Vagina (tissue), 2 donors: ENCODE measurements around the gene HRH2. TPM values are rescaled to one million over a fixed set of nuclear protein-coding genes. Genes with fewer than 3 reads are reported as not detected.

Experiments used
- DNase-seq, 2 donors: peaks; one replicate each; pipeline ENCODE4 v3.0.0-alpha.2; 2017; ENCODE audit errors: extremely low spot score in 2 of 2
- H3K27ac ChIP-seq: fragments of 200-600 bp; sonication (generic); one replicate; pipeline ENCODE4 v1.5.1; 2019
- H3K27me3 ChIP-seq: fragments of 200-600 bp; sonication (generic); one replicate; pipeline ENCODE4 v1.5.1; 2019
- H3K36me3 ChIP-seq, 2 donors: fragments of 200-600 bp; sonication (generic); one replicate each; pipeline ENCODE4 v1.5.1; 2017 to 2019
- H3K4me1 ChIP-seq: fragments of 200-600 bp; sonication (generic); one replicate; pipeline ENCODE4 v1.5.1; 2019
- H3K4me3 ChIP-seq, 2 donors: fragments of 200-600 bp; sonication (generic); 1 replicate in 1 of 2; 2 replicates in 1 of 2; pipeline ENCODE4 v1.5.1; 2016 to 2019
- H3K9me3 ChIP-seq: fragments of 200-600 bp; sonication (generic); one replicate; pipeline ENCODE4 v1.5.1; 2019
- CTCF ChIP-seq, 3 experiments: fragments of 450-650 bp in 2 of 3; fragments of 200-600 bp in 1 of 3; sonication (generic) in 1 of 3; IDR thresholded peaks; one replicate each; pipeline ENCODE4 v1.5.1; 2017 to 2019; ENCODE audit warnings: antibody characterized with exemption in 3 of 3, mild to moderate bottlenecking in 2 of 3, moderate library complexity in 2 of 3
- POLR2A ChIP-seq, 2 donors: fragments of 450-650 bp; IDR thresholded peaks; one replicate each; pipeline ENCODE4 v1.6.1; 2017; ENCODE audit warnings: antibody characterized with exemption in 2 of 2, mild to moderate bottlenecking in 2 of 2, moderate library complexity in 2 of 2
- POLR2AphosphoS5 ChIP-seq, 2 donors: sonication (generic); formaldehyde crosslinking; IDR thresholded peaks; one replicate each; pipeline ENCODE4 v1.9.0; 2017; ENCODE audit warnings: antibody characterized with exemption in 2 of 2, mild to moderate bottlenecking in 2 of 2, low read depth in 1 of 2; ENCODE audit not compliant: insufficient read depth in 1 of 2
- intact Hi-C: fragments of 100-400 bp; cut with DNase I; formaldehyde crosslinking; loops from one replicate; pipeline ENCODE4 v1.15.1; 2023
- total RNA-seq: library from RNA; depleted of rRNA; stranded (reverse); fragments of >200 nt; gene quantifications from one replicate; pipeline ENCODE4 v1.2.3, GENCODE V29; 2016

Gene HRH2
- total RNA-seq, 1 donor from 2014 or later, result 0.98 TPM

GRCh38 chr5:175623088-175623487 lies 34.8 kb upstream of the HRH2 start:
- intact Hi-C loops, result no loop called here
- no peak overlapping the region for H3K27ac ChIP-seq
- no peak for DNase-seq
- no peaks in the 10 kb centered on the region for H3K4me1 ChIP-seq
- no peaks in the 10 kb centered on the region for H3K27me3 ChIP-seq
- TF ChIP-seq CTCF (IDR thresholded peaks at IDR 0.05) (no peak), POLR2AphosphoS5 (IDR thresholded peaks at IDR 0.05; ENCODE audit: insufficient read depth in 1 of 2, low read depth in 1 of 2) (no peak), POLR2A (IDR thresholded peaks at IDR 0.05) (no peak)
- H3K36me3 ChIP-seq, result no peaks in the 10 kb centered on the region
- no peak overlapping the region for H3K4me3 ChIP-seq
- no peaks in the 10 kb centered on the region for H3K9me3 ChIP-seq

GRCh38 chr5:175624316-175624715 lies 33.6 kb upstream of the HRH2 start:
- Histone ChIP-seq H3K4me3 (no peak overlapping the region), H3K4me1 (no peaks in the 10 kb centered on the region), H3K27me3 (no peaks in the 10 kb centered on the region), H3K9me3 (no peaks in the 10 kb centered on the region), H3K36me3 (no peaks in the 10 kb centered on the region), H3K27ac (no peak overlapping the region)
- DNase-seq, result no peak
- no peak for TF ChIP-seq CTCF (IDR thresholded peaks at IDR 0.05)
- no peak for TF ChIP-seq POLR2A (IDR thresholded peaks at IDR 0.05)
- TF ChIP-seq POLR2AphosphoS5 (IDR thresholded peaks at IDR 0.05; ENCODE audit: insufficient read depth in 1 of 2, low read depth in 1 of 2), result no peak
- intact Hi-C loops, result no loop called here

GRCh38 chr5:175627005-175627404 lies 30.9 kb upstream of the HRH2 start:
- TF ChIP-seq CTCF (IDR thresholded peaks at IDR 0.05), result no peak
- TF ChIP-seq POLR2AphosphoS5 (IDR thresholded peaks at IDR 0.05; ENCODE audit: insufficient read depth in 1 of 2, low read depth in 1 of 2), result no peak
- no peak for TF ChIP-seq POLR2A (IDR thresholded peaks at IDR 0.05)
- H3K27me3 ChIP-seq, result no peaks in the 10 kb centered on the region
- no peaks in the 10 kb centered on the region for H3K36me3 ChIP-seq
- no peak for DNase-seq
- intact Hi-C loops, result no loop called here
- H3K4me3 ChIP-seq, result no peak overlapping the region
- H3K4me1 ChIP-seq, result no peaks in the 10 kb centered on the region
- no peak overlapping the region for H3K27ac ChIP-seq
- H3K9me3 ChIP-seq, result no peaks in the 10 kb centered on the region

GRCh38 chr5:175627739-175628138 lies 30.1 kb upstream of the HRH2 start:
- Histone ChIP-seq H3K27me3 (no peaks in the 10 kb centered on the region), H3K4me3 (no peak overlapping the region), H3K27ac (no peak overlapping the region), H3K4me1 (no peaks in the 10 kb centered on the region), H3K9me3 (no peaks in the 10 kb centered on the region), H3K36me3 (no peaks in the 10 kb centered on the region)
- intact Hi-C loops, result no loop called here
- DNase-seq, result no peak
- no peak for TF ChIP-seq POLR2AphosphoS5 (IDR thresholded peaks at IDR 0.05; ENCODE audit: insufficient read depth in 1 of 2, low read depth in 1 of 2)
- TF ChIP-seq POLR2A (IDR thresholded peaks at IDR 0.05), result no peak
- TF ChIP-seq CTCF (IDR thresholded peaks at IDR 0.05), result no peak

GRCh38 chr5:175628668-175629067 lies 29.2 kb upstream of the HRH2 start:
- Histone ChIP-seq H3K4me1 (no peaks in the 10 kb centered on the region), H3K27me3 (no peaks in the 10 kb centered on the region), H3K4me3 (no peak overlapping the region), H3K36me3 (no peaks in the 10 kb centered on the region), H3K27ac (no peak overlapping the region), H3K9me3 (no peaks in the 10 kb centered on the region)
- intact Hi-C loops, result no loop called here
- no peak for TF ChIP-seq POLR2A (IDR thresholded peaks at IDR 0.05)
- TF ChIP-seq POLR2AphosphoS5 (IDR thresholded peaks at IDR 0.05; ENCODE audit: insufficient read depth in 1 of 2, low read depth in 1 of 2), result no peak
- no peak for TF ChIP-seq CTCF (IDR thresholded peaks at IDR 0.05)
- no peak for DNase-seq
